ENCODE results near the gene DHX57.
A peak's percentile ranks its signal among the peaks of the same experiment; 100 is the strongest.
"Not testable (repeated sequence)": the region's sequence is repeated elsewhere in the genome, so short reads cannot be mapped to it uniquely, and the experiment has no call there.

The DHX57 gene

GRCh38 chr2:38792751-38793150 is 83.0 kb downstream of the DHX57 start:
- DNase-seq, result no peak

GRCh38 chr2:38792321-38792720 is 83.4 kb downstream of the DHX57 start:
- not testable (repeated sequence) for DNase-seq

- no peak for DNase-seq
These were observed 84.0 kb downstream of the DHX57 start for GRCh38 chr2:38791744-38792143.

- DNase-seq, result no peak
These were observed 86.0 kb downstream of the DHX57 start for GRCh38 chr2:38789691-38790090.

GRCh38 chr2:38788306-38788705 is 87.4 kb downstream of the DHX57 start:
- DNase-seq, result no peak

GRCh38 chr2:38783586-38783985 is 92.1 kb downstream of the DHX57 start:
- DNase-seq, result no peak

GRCh38 chr2:38778687-38779082 is 97.0 kb downstream of the DHX57 start:
- DNase-seq, result no peak

GRCh38 chr2:38776531-38776930 is 99.2 kb downstream of the DHX57 start:
- no peak for DNase-seq

GRCh38 chr2:38775921-38776225 is 99.9 kb downstream of the DHX57 start:
- no peak for DNase-seq

GRCh38 chr2:38775097-38775920 is 100.4 kb downstream of the DHX57 start:
- DNase-seq, result no peak

- DNase-seq, result no peak
These were observed 104.1 kb downstream of the DHX57 start for GRCh38 chr2:38771632-38772031.

- DNase-seq, result no peak
These were observed 110.2 kb downstream of the DHX57 start for GRCh38 chr2:38765551-38765950.

- no peak for DNase-seq
These were observed 110.6 kb downstream of the DHX57 start for GRCh38 chr2:38765149-38765548.

- DNase-seq, result no peak
These were observed 112.0 kb downstream of the DHX57 start for GRCh38 chr2:38763728-38764127.

GRCh38 chr2:38763228-38763627 is 112.5 kb downstream of the DHX57 start:
- DNase-seq, result no peak

GRCh38 chr2:38755891-38756290 is 119.8 kb downstream of the DHX57 start:
- DNase-seq, result not testable (repeated sequence)

GRCh38 chr2:38754506-38754905 is 121.2 kb downstream of the DHX57 start:
- DNase-seq, result no peak

GRCh38 chr2:38754049-38754448 is 121.7 kb downstream of the DHX57 start:
- DNase-seq, result no peak

- no peak for DNase-seq
These were observed 123.9 kb downstream of the DHX57 start for GRCh38 chr2:38751596-38752410.

- peak; percentile 98 for DNase-seq
These were observed 124.7 kb downstream of the DHX57 start, which contains the start of gene SRSF7 for GRCh38 chr2:38750891-38751595. Gene SRSF7, minus strand, starts transcription at chr2:38751361. Its CDS starts 105 bp downstream, at chr2:38751256.

- no peak for DNase-seq
These were observed 125.5 kb downstream of the DHX57 start for GRCh38 chr2:38750011-38750890.

Measured in NCI-H446 treated with DMSO at 0.1 percent for 48 hours (cell line).